ENCODE data around the gene TRAT1.

- TF ChIP-seq CTCF (IDR thresholded peaks at IDR 0.05 in 4 of 5, conservative IDR thresholded peaks at IDR 0.05 in 1 of 5), result no peak
- no peak for TF ChIP-seq POLR2A (IDR thresholded peaks at IDR 0.05)
These were observed at the start of gene TRAT1 for GRCh38 chr3:108822123-108822897.
